GM23248 (cell line): ENCODE measurements around the gene MMP7. TPM values are rescaled to one million over a fixed set of nuclear protein-coding genes. Genes with fewer than 3 reads are reported as not detected.

Experiments used
- DNase-seq: peaks from one replicate; pipeline ENCODE4 v3.0.0-alpha.2; 2015
- H2AFZ ChIP-seq: fragments of 200-600 bp; sonication (generic); 2 replicates; pipeline ENCODE4 v1.6.1; 2016; ENCODE audit warnings: antibody characterized with exemption
- H3F3A ChIP-seq: fragments of 200-600 bp; sonication (generic); 2 replicates; pipeline ENCODE4 v1.6.1; 2016; ENCODE audit warnings: mild to moderate bottlenecking, antibody characterized with exemption, mixed run types; ENCODE audit not compliant: insufficient read depth
- H3K27ac ChIP-seq: fragments of 200-600 bp; sonication (generic); 2 replicates; pipeline ENCODE4 v1.5.1; 2016; ENCODE audit warnings: mild to moderate bottlenecking
- H3K27me3 ChIP-seq: fragments of 200-600 bp; sonication (generic); replicated peaks from 2 replicates; pipeline ENCODE4 v1.6.1; 2016; ENCODE audit warnings: mild to moderate bottlenecking; ENCODE audit not compliant: insufficient read depth
- H3K36me3 ChIP-seq: fragments of 200-600 bp; sonication (generic); 2 replicates; pipeline ENCODE4 v1.6.1; 2016; ENCODE audit warnings: low read depth, mild to moderate bottlenecking
- H3K4me1 ChIP-seq: fragments of 200-600 bp; sonication (generic); 2 replicates; pipeline ENCODE4 v1.6.1; 2016; ENCODE audit warnings: mild to moderate bottlenecking; ENCODE audit not compliant: insufficient read depth
- H3K4me2 ChIP-seq: fragments of 200-600 bp; sonication (generic); one replicate; pipeline ENCODE4 v1.6.1; 2016; ENCODE audit warnings: mild to moderate bottlenecking; ENCODE audit not compliant: unreplicated experiment
- H3K4me3 ChIP-seq: fragments of 200-600 bp; sonication (generic); 2 replicates; pipeline ENCODE4 v1.5.1; 2016; ENCODE audit warnings: mild to moderate bottlenecking
- H3K79me2 ChIP-seq: fragments of 200-600 bp; sonication (generic); 2 replicates; pipeline ENCODE4 v1.6.1; 2016; ENCODE audit warnings: mild to moderate bottlenecking; ENCODE audit not compliant: insufficient read depth
- H3K9ac ChIP-seq: fragments of 200-600 bp; sonication (generic); 2 replicates; pipeline ENCODE4 v1.6.1; 2016; ENCODE audit warnings: mild to moderate bottlenecking
- H3K9me2 ChIP-seq: fragments of 200-600 bp; sonication (generic); 2 replicates; pipeline ENCODE4 v1.6.1; 2016; ENCODE audit warnings: mixed run types, mild to moderate bottlenecking, moderate library complexity; ENCODE audit not compliant: insufficient read depth
- H3K9me3 ChIP-seq: fragments of 200-600 bp; sonication (generic); one replicate; pipeline ENCODE4 v1.6.1; 2017; ENCODE audit warnings: low read depth
- H4K20me1 ChIP-seq: fragments of 200-600 bp; sonication (generic); 2 replicates; pipeline ENCODE4 v1.6.0; 2016; ENCODE audit not compliant: insufficient read depth
- EZH2 ChIP-seq: fragments of 200-600 bp; sonication (generic); IDR thresholded peaks from 2 replicates; pipeline ENCODE4 v1.6.1; 2018; ENCODE audit warnings: antibody characterized with exemption, mild to moderate bottlenecking; ENCODE audit not compliant: insufficient read depth, poor library complexity, severe bottlenecking
- EZH2phosphoT487 ChIP-seq: fragments of 200-600 bp; sonication (generic); IDR thresholded peaks from 2 replicates; pipeline ENCODE4 v1.6.1; 2018; ENCODE audit warnings: antibody characterized with exemption, moderate library complexity, mild to moderate bottlenecking, low read depth; ENCODE audit not compliant: insufficient read depth
- WGBS, 2 experiments: methylation state at CpG; one replicate each; pipeline ENCODE4 v1.1.6; 2015 to 2017; ENCODE audit warnings: low lambda C conversion rate in 2 of 2, low coverage in 1 of 2; ENCODE audit errors: missing lambda C conversion rate in 2 of 2; 5-methylcytosine and 5-hydroxymethylcytosine counted together
- in situ Hi-C: fragments of 300-500 bp; cut with MboI; formaldehyde crosslinking; loops from 2 replicates; pipeline ENCODE4 v1.15.0; 2020
- polyA plus RNA-seq: library from polyadenylated mRNA; unstranded; fragments of >200 nt; fragmentation: Nextera tagmentation; extraction: Ambion mirVana; gene quantifications from 2 replicates; pipeline ENCODE4 v1.2.1, GENCODE V29; 2016
- total RNA-seq: library from RNA; depleted of rRNA; stranded (reverse); fragments of >200 nt; shearing (Covaris generic); gene quantifications from 2 replicates; pipeline ENCODE4 v1.2.3, GENCODE V29; 2014

The MMP7 gene
- total and polyA plus RNA-seq, 2 experiments from 2014 or later = not detected

- H3K27me3 ChIP-seq = no peaks in the 10 kb centered on the region
- H3K4me1 ChIP-seq = peaks cover 2% of the 10 kb centered on the region
- TF ChIP-seq EZH2phosphoT487 (no peak), EZH2 (no peak)
- no peaks in the 10 kb centered on the region for H3K9me3 ChIP-seq
- H3F3A ChIP-seq = no peaks in the 10 kb centered on the region
- in situ Hi-C loops = no loop called here
- no peak for DNase-seq
- H2AFZ ChIP-seq = no peak overlapping the region
- no peaks in the 10 kb centered on the region for H4K20me1 ChIP-seq
- no peak overlapping the region for H3K27ac ChIP-seq
- no peaks in the 10 kb centered on the region for H3K36me3 ChIP-seq
- H3K4me3 ChIP-seq = no peak overlapping the region
- H3K4me2 ChIP-seq = no peak overlapping the region
- no peaks in the 10 kb centered on the region for H3K9me2 ChIP-seq
- no peak overlapping the region for H3K9ac ChIP-seq
- no peaks in the 10 kb centered on the region for H3K79me2 ChIP-seq
- 61 to 68% methylated on average over 3 of the region's 3 CpGs for WGBS, 2 experiments
Observed at GRCh38 chr11:102555091-102555490, 24.5 kb upstream of the MMP7 start.

GRCh38 chr11:102553835-102554282, 23.3 kb upstream of the MMP7 start:
- Histone ChIP-seq H2AFZ (no peak overlapping the region), H3K9ac (no peak overlapping the region), H3K4me2 (no peak overlapping the region), H3K27ac (no peak overlapping the region), H3K9me3 (no peaks in the 10 kb centered on the region), H4K20me1 (no peaks in the 10 kb centered on the region), H3K79me2 (no peaks in the 10 kb centered on the region), H3K27me3 (no peaks in the 10 kb centered on the region), H3K4me1 (no peaks in the 10 kb centered on the region), H3K9me2 (no peaks in the 10 kb centered on the region), H3F3A (no peaks in the 10 kb centered on the region), H3K4me3 (no peak overlapping the region), H3K36me3 (no peaks in the 10 kb centered on the region)
- no peak for DNase-seq
- WGBS, 2 experiments = 84 to 92% methylated on average over 5 of the region's 5 CpGs
- in situ Hi-C loops = no loop called here
- TF ChIP-seq EZH2 (no peak), EZH2phosphoT487 (no peak)

GRCh38 chr11:102552447-102553194, 22.1 kb upstream of the MMP7 start:
- Histone ChIP-seq H3K9me3 (no peaks in the 10 kb centered on the region), H3F3A (no peaks in the 10 kb centered on the region), H3K4me3 (no peak overlapping the region), H3K27ac (no peak overlapping the region), H3K9me2 (no peaks in the 10 kb centered on the region), H3K9ac (no peak overlapping the region), H3K4me2 (no peak overlapping the region), H3K36me3 (no peaks in the 10 kb centered on the region), H2AFZ (no peak overlapping the region), H3K27me3 (no peaks in the 10 kb centered on the region), H4K20me1 (no peaks in the 10 kb centered on the region), H3K4me1 (no peaks in the 10 kb centered on the region), H3K79me2 (no peaks in the 10 kb centered on the region)
- in situ Hi-C loops = no loop called here
- 70 to 76% methylated on average over 8 of the region's 8 CpGs for WGBS, 2 experiments
- DNase-seq = no peak
- TF ChIP-seq EZH2 = no peak
- TF ChIP-seq EZH2phosphoT487 = no peak

- Histone ChIP-seq H3K4me3 (no peak overlapping the region), H3F3A (no peaks in the 10 kb centered on the region), H3K9ac (no peak overlapping the region), H3K9me3 (no peaks in the 10 kb centered on the region), H4K20me1 (no peaks in the 10 kb centered on the region), H3K27me3 (no peaks in the 10 kb centered on the region), H3K4me2 (no peak overlapping the region), H3K79me2 (no peaks in the 10 kb centered on the region), H3K27ac (no peak overlapping the region), H2AFZ (no peak overlapping the region), H3K36me3 (no peaks in the 10 kb centered on the region), H3K9me2 (no peaks in the 10 kb centered on the region), H3K4me1 (no peaks in the 10 kb centered on the region)
- 93 to 98% methylated on average over 2 of the region's 2 CpGs for WGBS, 2 experiments
- in situ Hi-C loops = no loop called here
- DNase-seq = no peak
- no peak for TF ChIP-seq EZH2phosphoT487
- no peak for TF ChIP-seq EZH2
Observed at GRCh38 chr11:102552020-102552419, 21.5 kb upstream of the MMP7 start.
